GM19193 (cell line): ENCODE data around the gene LRBA.

Source experiments
- POLR2A ChIP-seq: IDR thresholded peaks from 4 replicates; pipeline ENCODE4 v1.6.1; 2011; ENCODE audit not compliant: insufficient read depth, insufficient read length; ENCODE audit errors: extremely low read depth

LRBA gene

GRCh38 chr4:150769248-150769647, 245.8 kb downstream of the LRBA start:
- no peak for TF ChIP-seq POLR2A

- TF ChIP-seq POLR2A, result no peak
Observed at GRCh38 chr4:150768497-150768896, 246.6 kb downstream of the LRBA start.

- no peak for TF ChIP-seq POLR2A
Observed at GRCh38 chr4:150765216-150765615, 249.9 kb downstream of the LRBA start.

- no peak for TF ChIP-seq POLR2A
Observed at GRCh38 chr4:150751648-150752047, 263.4 kb downstream of the LRBA start.

- TF ChIP-seq POLR2A, result no peak
Observed at GRCh38 chr4:150750824-150751223, 264.3 kb downstream of the LRBA start.

- TF ChIP-seq POLR2A, result no peak
Observed at GRCh38 chr4:150746156-150746555, 268.9 kb downstream of the LRBA start.

- TF ChIP-seq POLR2A, result no peak
Observed at GRCh38 chr4:150744570-150744969, 270.5 kb downstream of the LRBA start.

- TF ChIP-seq POLR2A, result no peak
Observed at GRCh38 chr4:150743564-150744342, 271.3 kb downstream of the LRBA start.

- no peak for TF ChIP-seq POLR2A
Observed at GRCh38 chr4:150739591-150739990, 275.5 kb downstream of the LRBA start.

- TF ChIP-seq POLR2A, result no peak
Observed at GRCh38 chr4:150725957-150726523, 289.0 kb downstream of the LRBA start.

GRCh38 chr4:150723727-150724411, 291.2 kb downstream of the LRBA start:
- TF ChIP-seq POLR2A, result no peak

GRCh38 chr4:150722908-150723362, 292.1 kb downstream of the LRBA start:
- TF ChIP-seq POLR2A, result no peak

- no peak for TF ChIP-seq POLR2A
Observed at GRCh38 chr4:150720973-150721518, 294.0 kb downstream of the LRBA start.

- no peak for TF ChIP-seq POLR2A
Observed at GRCh38 chr4:150717952-150718351, 297.1 kb downstream of the LRBA start.
